ENCODE measurements around the gene MYO3B. TPM values are rescaled to one million over a fixed set of nuclear protein-coding genes. Genes with fewer than 3 reads are reported as not detected.

MYO3B gene
- total RNA-seq, 2 donors from 2014 or later = 5.2 to 10.9 TPM

GRCh38 chr2:170201734-170202393 is 23.9 kb downstream of the MYO3B start:
- Mint-ChIP-seq H3K27me3 (ENCODE audit: insufficient read depth) (no peaks in the 10 kb centered on the region), H3K27ac (no peak overlapping the region), H3K36me3 (ENCODE audit: low read depth) (no peaks in the 10 kb centered on the region), H3K4me1 (no peaks in the 10 kb centered on the region), H3K9me3 (peaks cover 4% of the 10 kb centered on the region), H3K4me3 (no peak overlapping the region)
- H3K9me3 ChIP-seq (ENCODE audit: control insufficient read depth, low read length) = peaks cover 1% of the 10 kb centered on the region
- DNase-seq = no peak
- no peak overlapping the region for H3K4me3 ChIP-seq (ENCODE audit: low read length)
- no peak for TF ChIP-seq CTCF (conservative IDR thresholded peaks at IDR 0.05)
- 89 to 93% methylated on average over 3 of the region's 3 CpGs for WGBS, 2 experiments (ENCODE audit: insufficient coverage in 1 of 2, insufficient read length in 1 of 2)
- peak overlapping the region; percentile 24 for H3K27ac ChIP-seq (ENCODE audit: low read depth, low read length)
- H3K9ac ChIP-seq (ENCODE audit: extremely low read depth, low read length, poor library complexity, severe bottlenecking) = no peak overlapping the region
- no peaks in the 10 kb centered on the region for H3K27me3 ChIP-seq (ENCODE audit: control insufficient read depth, insufficient read depth, low read length, poor library complexity, severe bottlenecking)
- H3K4me1 ChIP-seq (ENCODE audit: control insufficient read depth, insufficient read depth, low read length) = no peaks in the 10 kb centered on the region
- H3K36me3 ChIP-seq (ENCODE audit: control insufficient read depth, insufficient read depth, low read length) = no peaks in the 10 kb centered on the region

- Mint-ChIP-seq H3K36me3 (ENCODE audit: low read depth) (no peaks in the 10 kb centered on the region), H3K4me3 (no peak overlapping the region), H3K9me3 (peaks cover 9% of the 10 kb centered on the region), H3K27ac (no peak overlapping the region), H3K27me3 (ENCODE audit: insufficient read depth) (no peaks in the 10 kb centered on the region), H3K4me1 (no peaks in the 10 kb centered on the region)
- H3K4me3 ChIP-seq (ENCODE audit: low read length) = no peak overlapping the region
- H3K27me3 ChIP-seq (ENCODE audit: control insufficient read depth, insufficient read depth, low read length, poor library complexity, severe bottlenecking) = no peaks in the 10 kb centered on the region
- no peaks in the 10 kb centered on the region for H3K36me3 ChIP-seq (ENCODE audit: control insufficient read depth, insufficient read depth, low read length)
- 89 to 93% methylated on average over 1 of the region's 1 CpG for WGBS, 2 experiments (ENCODE audit: insufficient coverage in 1 of 2, insufficient read length in 1 of 2)
- DNase-seq = no peak
- no peaks in the 10 kb centered on the region for H3K4me1 ChIP-seq (ENCODE audit: control insufficient read depth, insufficient read depth, low read length)
- no peak for TF ChIP-seq CTCF (conservative IDR thresholded peaks at IDR 0.05)
- no peak overlapping the region for H3K9ac ChIP-seq (ENCODE audit: extremely low read depth, low read length, poor library complexity, severe bottlenecking)
- H3K9me3 ChIP-seq (ENCODE audit: control insufficient read depth, low read length) = peaks cover 7% of the 10 kb centered on the region
- H3K27ac ChIP-seq (ENCODE audit: low read depth, low read length) = no peak overlapping the region
Measured at GRCh38 chr2:170202437-170202836, 24.5 kb downstream of the MYO3B start.

- Mint-ChIP-seq H3K9me3 (peaks cover 17% of the 10 kb centered on the region), H3K4me1 (no peaks in the 10 kb centered on the region), H3K36me3 (ENCODE audit: low read depth) (no peaks in the 10 kb centered on the region), H3K27ac (no peak overlapping the region), H3K4me3 (no peak overlapping the region), H3K27me3 (ENCODE audit: insufficient read depth) (no peaks in the 10 kb centered on the region)
- Histone ChIP-seq H3K9me3 (ENCODE audit: control insufficient read depth, low read length) (peaks cover 24% of the 10 kb centered on the region), H3K4me3 (ENCODE audit: low read length) (no peak overlapping the region), H3K4me1 (ENCODE audit: control insufficient read depth, insufficient read depth, low read length) (no peaks in the 10 kb centered on the region), H3K27me3 (ENCODE audit: control insufficient read depth, insufficient read depth, low read length, poor library complexity, severe bottlenecking) (no peaks in the 10 kb centered on the region), H3K9ac (ENCODE audit: extremely low read depth, low read length, poor library complexity, severe bottlenecking) (no peak overlapping the region), H3K27ac (ENCODE audit: low read depth, low read length) (no peak overlapping the region), H3K36me3 (ENCODE audit: control insufficient read depth, insufficient read depth, low read length) (no peaks in the 10 kb centered on the region)
- WGBS, 2 experiments (ENCODE audit: insufficient coverage in 1 of 2, insufficient read length in 1 of 2) = 90 to 92% methylated on average over 2 to 4 of the region's 4 CpGs
- DNase-seq = no peak
- TF ChIP-seq CTCF (conservative IDR thresholded peaks at IDR 0.05) = no peak
Measured at GRCh38 chr2:170204298-170204951, 26.5 kb downstream of the MYO3B start.
